GM21367 (cell line): ENCODE measurements around the gene ZNF654.

Experiments used
- ATAC-seq: cut with Tn5 transposase; IDR thresholded peaks from one replicate; pipeline ENCODE4 v1.9.1; 2021; ENCODE audit not compliant: unreplicated experiment

Gene ZNF654

GRCh38 chr3:88191872-88192409, 132.9 kb downstream of the ZNF654 start:
- no peak for ATAC-seq

DNA sequence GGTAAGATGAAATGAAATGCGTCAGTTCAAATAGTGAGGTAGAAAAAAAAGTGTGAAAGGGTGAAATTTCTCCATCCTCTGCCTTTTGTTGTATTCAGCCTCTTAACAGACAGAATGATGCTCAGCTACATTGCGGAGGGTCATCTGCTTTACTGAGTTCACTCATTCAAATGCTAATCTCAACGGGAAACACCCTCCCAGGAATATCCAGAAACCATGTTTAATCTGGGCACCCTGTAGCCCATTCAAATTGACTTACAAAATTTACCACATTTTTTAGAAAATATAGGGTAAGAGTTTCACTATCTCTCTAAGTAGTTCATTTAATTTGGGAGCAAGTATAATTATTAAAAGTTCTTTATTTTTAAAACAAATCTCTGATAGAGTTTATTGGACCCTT, 133.6 kb downstream of the ZNF654 start:
- no peak for ATAC-seq
